Trophoblast cell (in vitro differentiated cells and primary cell): ENCODE data around the gene GDI1.

ENCODE experiments used
- DNase-seq, 2 donors: peaks; one replicate each; pipeline ENCODE4 v3.0.0-alpha.2; 2016
- H2AFZ ChIP-seq: 2 replicates; pipeline ENCODE4 v1.6.1; 2013; ENCODE audit warnings: low read length, moderate library complexity, mild to moderate bottlenecking; ENCODE audit not compliant: insufficient read depth, poor library complexity
- H2AK5ac ChIP-seq: 2 replicates; pipeline ENCODE4 v1.6.1; 2013; ENCODE audit warnings: mild to moderate bottlenecking, low read length
- H2BK120ac ChIP-seq: 2 replicates; pipeline ENCODE4 v1.6.1; 2013; ENCODE audit warnings: low read length, mild to moderate bottlenecking, moderate library complexity; ENCODE audit not compliant: insufficient read depth, poor library complexity
- H2BK12ac ChIP-seq: 2 replicates; pipeline ENCODE4 v1.6.1; 2013; ENCODE audit warnings: mild to moderate bottlenecking, low read length, moderate library complexity
- H2BK5ac ChIP-seq: 2 replicates; pipeline ENCODE4 v1.6.1; 2013; ENCODE audit warnings: low read length, low read depth, moderate library complexity, mild to moderate bottlenecking; ENCODE audit not compliant: poor library complexity
- H3K14ac ChIP-seq: 2 replicates; pipeline ENCODE4 v1.6.1; 2013; ENCODE audit warnings: mild to moderate bottlenecking, low read length
- H3K18ac ChIP-seq: 2 replicates; pipeline ENCODE4 v1.6.1; 2013; ENCODE audit warnings: mild to moderate bottlenecking, low read length
- H3K23ac ChIP-seq: 2 replicates; pipeline ENCODE4 v1.6.1; 2013; ENCODE audit warnings: low read length
- H3K27ac ChIP-seq: 2 replicates; pipeline ENCODE4 v1.5.1; 2013; ENCODE audit warnings: low read depth, mild to moderate bottlenecking, inconsistent platforms, low read length, moderate library complexity
- H3K27me3 ChIP-seq: 2 replicates; pipeline ENCODE4 v1.6.1; 2013; ENCODE audit warnings: inconsistent platforms, mild to moderate bottlenecking, low read length, moderate library complexity; ENCODE audit not compliant: insufficient read depth
- H3K36me3 ChIP-seq, 2 experiments: 1 replicate in 1 of 2; 2 replicates in 1 of 2; pipeline ENCODE4 v1.6.1; 2013; ENCODE audit warnings: low read length in 2 of 2, mild to moderate bottlenecking in 2 of 2, moderate library complexity in 1 of 2; ENCODE audit not compliant: insufficient read depth in 2 of 2, control insufficient read depth in 1 of 2
- H3K4ac ChIP-seq: 2 replicates; pipeline ENCODE4 v1.6.1; 2013; ENCODE audit warnings: low read depth, mild to moderate bottlenecking, low read length, moderate library complexity
- H3K4me1 ChIP-seq, 2 experiments: 1 replicate in 1 of 2; 2 replicates in 1 of 2; pipeline ENCODE4 v1.6.1; 2013; ENCODE audit warnings: low read length in 2 of 2, mild to moderate bottlenecking in 2 of 2, moderate library complexity in 1 of 2; ENCODE audit not compliant: insufficient read depth in 2 of 2, control insufficient read depth in 1 of 2
- H3K4me2 ChIP-seq: 2 replicates; pipeline ENCODE4 v1.6.1; 2013; ENCODE audit warnings: inconsistent platforms, mild to moderate bottlenecking, low read length, moderate library complexity
- H3K4me3 ChIP-seq: 2 replicates; pipeline ENCODE4 v1.5.1; 2013; ENCODE audit warnings: mild to moderate bottlenecking, low read depth, low read length, inconsistent platforms
- H3K79me1 ChIP-seq: one replicate; pipeline ENCODE4 v1.6.1; 2013; ENCODE audit warnings: low read length
- H3K79me2 ChIP-seq: 2 replicates; pipeline ENCODE4 v1.6.1; 2013; ENCODE audit warnings: low read length, mild to moderate bottlenecking; ENCODE audit not compliant: control insufficient read depth, insufficient read depth, poor library complexity
- H3K9ac ChIP-seq: 2 replicates; pipeline ENCODE4 v1.6.1; 2013; ENCODE audit warnings: mild to moderate bottlenecking, low read length
- H3K9me3 ChIP-seq: 2 replicates; pipeline ENCODE4 v1.6.1; 2013; ENCODE audit warnings: low read depth, mild to moderate bottlenecking, control low read depth, inconsistent platforms, low read length; ENCODE audit not compliant: insufficient read depth
- H4K12ac ChIP-seq: 2 replicates; pipeline ENCODE4 v1.6.1; 2013; ENCODE audit warnings: low read depth, mild to moderate bottlenecking, low read length, moderate library complexity
- H4K8ac ChIP-seq: 2 replicates; pipeline ENCODE4 v1.6.1; 2013; ENCODE audit warnings: low read depth, mild to moderate bottlenecking, low read length, moderate library complexity
- H4K91ac ChIP-seq: one replicate; pipeline ENCODE4 v1.6.1; 2013; ENCODE audit warnings: low read depth, mild to moderate bottlenecking, low read length, moderate library complexity
- WGBS: extraction: QIAGEN DNeasy Blood & Tissue Kit; methylation state at CpG from one replicate; pipeline ENCODE4 v1.1.7; 2013; ENCODE audit warnings: missing lambda C conversion rate; ENCODE audit not compliant: insufficient read length, insufficient coverage; ENCODE audit errors: extremely low coverage; 5-methylcytosine and 5-hydroxymethylcytosine counted together

The GDI1 gene

GRCh38 chrX:154412468-154412867, 24.5 kb upstream of the GDI1 start:
- H3K4me1 ChIP-seq = peaks cover 9 to 14% of the 10 kb centered on the region in 2 experiments
- no peak overlapping the region for H3K27ac ChIP-seq
- peak overlapping the region; percentile 94 for H3K4me2 ChIP-seq
- H3K23ac ChIP-seq = no peak overlapping the region
- no peak overlapping the region for H2BK120ac ChIP-seq
- peaks cover 9% of the 10 kb centered on the region for H3K79me1 ChIP-seq
- H4K91ac ChIP-seq = peak overlapping the region; percentile 43
- no peak overlapping the region for H3K18ac ChIP-seq
- peaks cover 11% of the 10 kb centered on the region for H3K79me2 ChIP-seq
- no peak overlapping the region for H2BK12ac ChIP-seq
- H2AFZ ChIP-seq = no peak overlapping the region
- no peak overlapping the region for H3K9ac ChIP-seq
- no peaks in the 10 kb centered on the region for H3K9me3 ChIP-seq
- no peak overlapping the region for H3K4ac ChIP-seq
- no peak overlapping the region for H3K4me3 ChIP-seq
- peak overlapping the region; percentile 6 for H4K8ac ChIP-seq
- H3K14ac ChIP-seq = no peak overlapping the region
- WGBS = no CpG with 5 or more reads among the region's 4 CpGs
- no peak overlapping the region for H2AK5ac ChIP-seq
- peak overlapping the region; percentile 92 for H4K12ac ChIP-seq
- H3K27me3 ChIP-seq = no peaks in the 10 kb centered on the region
- no peak overlapping the region for H2BK5ac ChIP-seq
- peaks cover 0 to 4% of the 10 kb centered on the region in 2 experiments for H3K36me3 ChIP-seq
- no peak for DNase-seq

- Histone ChIP-seq H2BK5ac (no peak overlapping the region), H3K79me1 (peaks cover 9% of the 10 kb centered on the region), H4K91ac (no peak overlapping the region), H3K4me1 (peaks cover 9 to 14% of the 10 kb centered on the region in 2 experiments), H3K9me3 (no peaks in the 10 kb centered on the region), H2BK120ac (no peak overlapping the region), H2BK12ac (no peak overlapping the region), H3K4me2 (no peak overlapping the region), H3K4ac (no peak overlapping the region), H3K23ac (no peak overlapping the region), H3K27ac (no peak overlapping the region), H3K27me3 (no peaks in the 10 kb centered on the region), H3K14ac (no peak overlapping the region), H4K8ac (no peak overlapping the region), H3K4me3 (no peak overlapping the region), H3K9ac (no peak overlapping the region), H3K79me2 (peaks cover 11% of the 10 kb centered on the region), H2AK5ac (no peak overlapping the region), H3K36me3 (peaks cover 0 to 4% of the 10 kb centered on the region in 2 experiments), H4K12ac (no peak overlapping the region), H2AFZ (no peak overlapping the region), H3K18ac (no peak overlapping the region)
- no peak for DNase-seq
- WGBS = no CpG with 5 or more reads among the region's 8 CpGs
These were observed 23.8 kb upstream of the GDI1 start for GRCh38 chrX:154413142-154413541.

- no peak overlapping the region for H2BK12ac ChIP-seq
- H3K23ac ChIP-seq = no peak overlapping the region
- no peak overlapping the region for H3K14ac ChIP-seq
- H3K9me3 ChIP-seq = no peaks in the 10 kb centered on the region
- H2BK120ac ChIP-seq = no peak overlapping the region
- no peaks in the 10 kb centered on the region for H3K79me2 ChIP-seq
- H2AK5ac ChIP-seq = no peak overlapping the region
- H4K91ac ChIP-seq = no peak overlapping the region
- no peak overlapping the region for H3K18ac ChIP-seq
- H3K4ac ChIP-seq = no peak overlapping the region
- no peak overlapping the region for H3K4me3 ChIP-seq
- no peak overlapping the region for H3K4me2 ChIP-seq
- H3K9ac ChIP-seq = no peak overlapping the region
- H3K27me3 ChIP-seq = no peaks in the 10 kb centered on the region
- no peak for DNase-seq
- peaks cover 9 to 14% of the 10 kb centered on the region in 2 experiments for H3K36me3 ChIP-seq
- no peaks in the 10 kb centered on the region for H3K79me1 ChIP-seq
- H4K12ac ChIP-seq = no peak overlapping the region
- H3K4me1 ChIP-seq = peaks cover 2 to 4% of the 10 kb centered on the region in 2 experiments
- no peak overlapping the region for H4K8ac ChIP-seq
- H2BK5ac ChIP-seq = no peak overlapping the region
- no peak overlapping the region for H2AFZ ChIP-seq
- WGBS = no CpG with 5 or more reads among the region's 7 CpGs
- H3K27ac ChIP-seq = no peak overlapping the region
These were observed 19.8 kb upstream of the GDI1 start for GRCh38 chrX:154417157-154417556.

GRCh38 chrX:154419189-154419588, 17.8 kb upstream of the GDI1 start:
- H2BK5ac ChIP-seq = no peak overlapping the region
- no CpG with 5 or more reads among the region's 8 CpGs for WGBS
- no peak for DNase-seq
- no peak overlapping the region for H4K8ac ChIP-seq
- H3K18ac ChIP-seq = no peak overlapping the region
- no peak overlapping the region for H3K4ac ChIP-seq
- H3K4me2 ChIP-seq = no peak overlapping the region
- no peak overlapping the region for H3K9ac ChIP-seq
- H3K27ac ChIP-seq = no peak overlapping the region
- H3K79me2 ChIP-seq = no peaks in the 10 kb centered on the region
- H2AK5ac ChIP-seq = no peak overlapping the region
- peaks cover 9 to 10% of the 10 kb centered on the region in 2 experiments for H3K36me3 ChIP-seq
- no peak overlapping the region for H3K4me3 ChIP-seq
- no peak overlapping the region for H4K91ac ChIP-seq
- H3K9me3 ChIP-seq = no peaks in the 10 kb centered on the region
- no peak overlapping the region for H4K12ac ChIP-seq
- H3K4me1 ChIP-seq = no peaks in the 10 kb centered on the region
- no peak overlapping the region for H3K14ac ChIP-seq
- no peaks in the 10 kb centered on the region for H3K79me1 ChIP-seq
- H3K27me3 ChIP-seq = no peaks in the 10 kb centered on the region
- no peak overlapping the region for H2AFZ ChIP-seq
- no peak overlapping the region for H3K23ac ChIP-seq
- H2BK12ac ChIP-seq = no peak overlapping the region
- H2BK120ac ChIP-seq = no peak overlapping the region
